HG03565 (cell line): ENCODE data around the gene TRIM56.
"Not testable (repeated sequence)": the region's sequence is repeated elsewhere in the genome, so short reads cannot be mapped to it uniquely, and the experiment has no call there.

ENCODE experiments used
- ATAC-seq: cut with Tn5 transposase; IDR thresholded peaks from one replicate; pipeline ENCODE4 v1.9.1; 2021; ENCODE audit warnings: mild to moderate bottlenecking, moderate library complexity; ENCODE audit not compliant: unreplicated experiment

TRIM56 gene, protein sequence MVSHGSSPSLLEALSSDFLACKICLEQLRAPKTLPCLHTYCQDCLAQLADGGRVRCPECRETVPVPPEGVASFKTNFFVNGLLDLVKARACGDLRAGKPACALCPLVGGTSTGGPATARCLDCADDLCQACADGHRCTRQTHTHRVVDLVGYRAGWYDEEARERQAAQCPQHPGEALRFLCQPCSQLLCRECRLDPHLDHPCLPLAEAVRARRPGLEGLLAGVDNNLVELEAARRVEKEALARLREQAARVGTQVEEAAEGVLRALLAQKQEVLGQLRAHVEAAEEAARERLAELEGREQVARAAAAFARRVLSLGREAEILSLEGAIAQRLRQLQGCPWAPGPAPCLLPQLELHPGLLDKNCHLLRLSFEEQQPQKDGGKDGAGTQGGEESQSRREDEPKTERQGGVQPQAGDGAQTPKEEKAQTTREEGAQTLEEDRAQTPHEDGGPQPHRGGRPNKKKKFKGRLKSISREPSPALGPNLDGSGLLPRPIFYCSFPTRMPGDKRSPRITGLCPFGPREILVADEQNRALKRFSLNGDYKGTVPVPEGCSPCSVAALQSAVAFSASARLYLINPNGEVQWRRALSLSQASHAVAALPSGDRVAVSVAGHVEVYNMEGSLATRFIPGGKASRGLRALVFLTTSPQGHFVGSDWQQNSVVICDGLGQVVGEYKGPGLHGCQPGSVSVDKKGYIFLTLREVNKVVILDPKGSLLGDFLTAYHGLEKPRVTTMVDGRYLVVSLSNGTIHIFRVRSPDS

DNA sequence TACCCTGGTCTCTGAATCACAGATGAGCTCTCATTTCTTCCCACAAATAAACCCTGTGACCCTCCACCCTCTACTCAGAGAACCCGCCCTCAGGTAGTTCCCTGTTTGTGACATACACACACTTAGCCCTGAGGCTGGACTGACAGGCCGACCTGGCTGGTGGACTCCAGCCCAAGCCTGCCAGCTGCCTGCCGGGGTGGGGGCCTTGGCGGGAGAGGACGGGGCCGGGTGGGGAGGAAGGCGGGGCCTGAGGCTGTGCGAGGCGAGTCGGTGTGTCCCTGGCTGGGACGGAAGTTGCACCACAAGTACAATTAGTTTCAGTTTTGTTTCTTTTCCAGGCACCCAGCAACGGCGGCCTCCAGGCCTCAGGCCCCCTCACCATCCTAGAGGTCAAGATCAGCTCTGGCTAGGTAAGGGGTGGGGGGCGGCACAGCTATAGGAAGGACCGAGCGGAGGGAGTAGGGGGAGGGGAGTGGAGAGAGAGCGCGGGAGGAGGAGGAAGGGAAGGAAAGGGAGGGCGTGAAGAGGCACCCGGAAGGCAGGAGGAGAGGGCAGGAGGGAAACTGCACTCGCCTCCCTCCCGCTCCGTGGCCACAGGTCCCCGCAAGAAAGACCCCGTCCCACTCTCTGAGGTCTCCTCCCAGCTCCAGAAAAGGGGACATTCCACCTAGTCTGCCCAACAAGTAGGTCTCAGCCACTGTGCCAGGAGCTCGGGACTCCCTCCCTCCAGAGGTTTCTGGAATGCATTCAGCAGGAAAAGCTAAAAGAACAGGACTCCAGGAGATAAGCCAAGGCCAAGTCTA is at the start of gene TRIM56:
Gene TRIM56 (plus strand): TSS at position 320 of the 803 bp plus-strand sequence. CDS start 1,832 bp downstream, outside the sequence.
- ATAC-seq: peak; percentile 66

GRCh38 chr7:101035941-101036340 is 49.3 kb upstream of the TRIM56 start:
- ATAC-seq: no peak

- not testable (repeated sequence) for ATAC-seq
These were observed 44.0 kb upstream of the TRIM56 start for GRCh38 chr7:101041283-101041682.

- ATAC-seq: no peak
These were observed 26.9 kb upstream of the TRIM56 start for GRCh38 chr7:101058355-101058754.

- no peak for ATAC-seq
These were observed 25.7 kb upstream of the TRIM56 start for GRCh38 chr7:101059620-101059942.

DNA sequence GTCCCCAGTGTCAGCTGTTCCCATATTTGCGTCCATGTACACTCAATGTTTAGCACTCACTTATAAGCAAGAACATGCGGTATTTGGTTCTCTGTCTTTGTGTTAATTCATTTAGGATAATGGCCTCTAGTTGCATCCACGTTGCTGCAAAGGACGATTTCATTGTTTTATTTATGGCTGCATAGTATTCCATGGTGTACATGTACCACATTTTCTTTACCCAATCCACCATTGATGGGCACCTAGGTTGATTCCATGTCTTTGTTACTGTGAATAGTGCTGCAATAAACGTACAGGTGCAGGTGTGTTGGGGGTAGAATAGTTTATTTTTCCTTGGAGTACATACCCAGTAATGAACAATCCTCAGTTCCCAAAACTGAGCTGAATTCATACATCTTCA is 24.3 kb upstream of the TRIM56 start:
- ATAC-seq: no peak

- not testable (repeated sequence) for ATAC-seq
These were observed 21.1 kb upstream of the TRIM56 start for GRCh38 chr7:101064176-101064550.

DNA sequence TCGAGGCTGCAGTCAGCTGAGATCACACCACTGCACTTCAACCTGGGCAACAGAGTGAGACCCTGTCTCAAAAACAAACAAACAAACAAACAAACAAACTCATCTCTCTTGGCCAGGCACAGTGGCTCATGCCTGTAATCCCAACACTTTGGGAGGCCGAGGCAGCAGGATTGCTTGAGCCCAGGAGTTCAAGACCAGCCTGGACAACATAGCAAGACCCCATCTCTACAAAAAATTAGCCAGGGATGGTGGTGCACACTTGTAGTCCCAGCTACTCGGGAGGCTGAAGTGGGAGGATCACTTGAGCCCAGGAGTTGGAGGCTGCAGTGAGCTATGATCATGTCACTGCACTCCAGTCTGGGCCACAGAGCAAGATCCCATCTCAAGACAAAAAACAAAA is 20.1 kb upstream of the TRIM56 start:
- ATAC-seq: not testable (repeated sequence)

DNA sequence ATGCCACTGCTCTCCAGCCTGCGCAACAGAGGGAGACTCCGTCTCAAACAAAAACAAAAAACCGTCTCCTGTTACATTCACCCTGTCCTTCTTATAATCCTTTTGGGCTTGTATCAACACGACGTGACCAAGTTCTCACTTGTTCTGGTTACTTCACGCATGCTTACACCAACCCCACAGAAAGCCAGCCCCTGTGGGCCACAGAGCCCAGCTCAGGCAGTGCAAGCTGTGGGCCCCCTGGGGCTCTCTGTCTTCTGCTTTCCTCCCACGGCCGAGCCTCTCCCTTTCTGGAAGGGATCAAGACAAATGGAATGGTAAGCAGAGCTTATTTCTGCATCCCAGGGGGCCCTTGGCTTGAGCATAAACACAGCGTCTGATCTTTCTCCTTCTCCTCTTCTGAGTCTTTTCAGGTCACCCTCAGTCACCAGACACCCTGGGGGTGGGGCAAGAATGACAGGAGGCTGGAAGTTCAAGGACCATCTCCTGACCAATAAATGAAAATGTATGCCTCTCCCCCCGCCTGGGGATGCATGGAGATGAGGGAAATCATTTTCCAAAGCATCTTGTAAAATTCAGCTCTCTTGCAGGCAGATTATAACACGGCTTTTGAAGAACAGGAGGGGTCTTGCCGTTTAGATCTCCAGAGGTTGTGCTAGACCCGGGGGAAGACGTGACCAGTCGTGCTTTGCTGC is 19.0 kb upstream of the TRIM56 start:
- ATAC-seq: no peak

- no peak for ATAC-seq
These were observed 18.5 kb upstream of the TRIM56 start for GRCh38 chr7:101066833-101067177.

- ATAC-seq: no peak
These were observed 16.9 kb upstream of the TRIM56 start for GRCh38 chr7:101068401-101068800.

DNA sequence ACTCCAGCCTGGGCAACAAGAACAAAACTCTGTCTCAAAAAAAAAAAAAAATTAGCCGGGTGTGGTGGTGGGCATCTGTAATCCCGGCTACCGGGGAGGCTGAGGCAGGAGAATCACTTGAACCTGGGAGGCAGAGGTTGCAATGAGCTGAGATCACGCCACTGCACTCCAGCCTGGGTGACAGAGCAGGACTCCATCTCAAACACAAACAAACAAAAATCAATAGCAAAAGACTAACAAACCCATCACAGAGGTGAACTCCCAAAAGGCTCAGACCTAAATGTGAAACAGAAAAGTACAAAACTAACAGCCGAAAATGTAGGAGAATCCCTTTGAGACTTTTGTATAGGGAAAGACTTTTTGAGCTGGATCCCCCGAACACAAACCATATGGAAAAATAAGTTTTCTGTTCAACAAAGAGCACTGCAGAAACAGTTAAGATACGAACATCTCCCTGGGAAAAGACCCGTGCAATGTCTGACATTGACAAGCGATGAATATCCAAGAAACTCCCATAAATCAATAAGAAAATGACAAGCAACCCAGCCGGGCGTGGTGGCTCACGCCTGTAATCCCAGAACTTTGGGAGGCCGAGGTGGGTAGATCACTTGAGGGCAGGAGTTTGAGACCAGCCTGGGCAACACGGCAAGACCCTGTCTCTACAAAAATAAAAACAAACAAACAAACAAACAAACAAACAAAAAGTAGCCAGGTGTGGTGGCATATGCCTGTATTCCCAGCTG is 13.7 kb upstream of the TRIM56 start:
- not testable (repeated sequence) for ATAC-seq

GRCh38 chr7:101075646-101076045 is 9.6 kb upstream of the TRIM56 start:
- no peak for ATAC-seq

- not testable (repeated sequence) for ATAC-seq
These were observed 9.1 kb upstream of the TRIM56 start for GRCh38 chr7:101076183-101076582.

DNA sequence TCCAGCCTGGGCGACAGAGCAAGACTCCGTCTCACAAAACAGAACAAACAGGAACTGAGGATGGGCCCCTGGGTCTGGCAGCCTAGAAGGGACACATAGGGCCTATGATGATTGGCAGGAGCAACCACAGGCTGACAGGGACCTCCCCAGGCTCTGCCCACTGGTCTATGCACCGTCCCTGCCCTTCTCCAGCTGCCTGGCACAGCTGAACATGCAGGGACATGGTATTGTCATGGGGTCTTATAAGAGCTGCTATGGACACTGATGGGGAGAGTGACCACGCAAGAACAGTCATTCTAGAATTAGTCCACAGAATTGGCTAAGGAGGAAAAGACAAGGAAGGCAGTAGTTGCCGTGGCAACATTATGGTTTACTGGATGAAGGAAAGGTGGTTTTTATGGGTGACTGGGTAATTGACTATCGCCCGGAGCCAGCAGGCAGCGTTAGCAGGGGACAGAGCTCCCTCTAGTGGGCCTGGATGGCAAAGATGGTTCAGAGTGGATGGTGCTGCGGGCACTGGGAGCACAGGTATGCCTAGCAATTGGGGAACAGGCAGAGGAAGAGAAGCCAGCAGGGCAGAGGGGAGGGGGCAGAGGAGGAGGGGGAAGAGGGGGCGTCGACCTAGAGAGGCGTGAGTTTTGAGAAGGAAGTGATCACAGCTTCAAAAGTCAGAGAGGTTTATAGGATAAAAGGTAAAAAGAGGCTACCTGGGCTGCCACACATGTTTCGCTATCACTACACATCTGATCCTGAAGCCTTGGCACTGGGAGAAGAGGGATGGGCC is 7.8 kb upstream of the TRIM56 start:
- ATAC-seq: peak; percentile 65

DNA sequence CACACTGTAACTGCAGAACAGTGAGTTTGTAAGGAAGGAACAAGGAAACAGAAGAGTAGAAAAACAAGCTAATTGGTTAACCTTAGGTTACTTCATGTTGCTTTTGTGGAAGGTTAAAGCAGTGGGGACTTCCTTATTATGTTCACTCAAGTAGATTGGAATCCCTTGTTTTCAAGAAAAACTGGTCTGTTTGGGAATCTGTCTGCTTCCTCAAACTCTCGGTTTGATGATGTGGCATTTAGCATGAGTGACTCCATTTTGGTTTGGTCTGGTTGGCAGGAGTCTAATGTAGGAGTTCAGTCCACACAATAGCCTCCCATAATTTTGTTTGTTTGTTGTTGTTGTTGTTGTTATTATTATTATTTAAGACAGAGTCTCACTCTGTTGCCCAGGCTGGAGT is 3.8 kb upstream of the TRIM56 start:
- no peak for ATAC-seq

- ATAC-seq: no peak
These were observed 468 bp upstream of the TRIM56 start for GRCh38 chr7:101084865-101085161.

DNA sequence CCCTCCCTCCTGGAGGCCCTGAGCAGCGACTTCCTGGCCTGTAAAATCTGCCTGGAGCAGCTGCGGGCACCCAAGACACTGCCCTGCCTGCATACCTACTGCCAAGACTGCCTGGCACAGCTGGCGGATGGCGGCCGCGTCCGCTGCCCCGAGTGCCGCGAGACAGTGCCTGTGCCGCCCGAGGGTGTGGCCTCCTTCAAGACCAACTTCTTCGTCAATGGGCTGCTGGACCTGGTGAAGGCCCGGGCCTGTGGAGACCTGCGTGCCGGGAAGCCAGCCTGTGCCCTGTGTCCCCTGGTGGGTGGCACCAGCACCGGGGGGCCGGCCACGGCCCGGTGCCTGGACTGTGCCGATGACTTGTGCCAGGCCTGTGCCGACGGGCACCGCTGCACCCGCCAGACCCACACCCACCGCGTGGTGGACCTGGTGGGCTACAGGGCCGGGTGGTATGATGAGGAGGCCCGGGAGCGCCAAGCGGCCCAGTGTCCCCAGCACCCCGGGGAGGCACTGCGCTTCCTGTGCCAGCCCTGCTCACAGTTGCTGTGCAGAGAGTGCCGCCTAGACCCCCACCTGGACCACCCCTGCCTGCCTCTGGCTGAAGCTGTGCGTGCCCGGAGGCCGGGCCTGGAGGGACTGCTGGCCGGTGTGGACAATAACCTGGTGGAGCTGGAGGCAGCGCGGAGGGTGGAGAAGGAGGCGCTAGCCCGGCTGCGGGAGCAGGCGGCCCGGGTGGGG is 2.2 kb downstream of the TRIM56 start:
- no peak for ATAC-seq

DNA sequence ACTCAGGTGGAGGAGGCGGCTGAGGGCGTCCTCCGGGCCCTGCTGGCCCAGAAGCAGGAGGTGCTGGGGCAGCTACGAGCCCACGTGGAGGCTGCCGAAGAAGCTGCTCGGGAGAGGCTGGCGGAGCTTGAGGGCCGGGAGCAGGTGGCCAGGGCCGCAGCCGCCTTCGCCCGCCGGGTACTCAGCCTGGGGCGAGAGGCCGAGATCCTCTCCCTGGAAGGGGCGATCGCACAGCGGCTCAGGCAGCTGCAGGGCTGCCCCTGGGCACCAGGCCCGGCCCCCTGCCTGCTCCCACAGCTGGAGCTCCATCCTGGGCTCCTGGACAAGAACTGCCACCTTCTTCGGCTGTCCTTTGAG is 2.8 kb downstream of the TRIM56 start:
- ATAC-seq: no peak
